HepG2 (cell line): ENCODE results near the gene DIRAS1. TPM values are rescaled to one million over a fixed set of nuclear protein-coding genes. Genes with fewer than 3 reads are reported as not detected.

ENCODE experiments used
- ATAC-seq: fragments of 200-7000 bp; cut with Tn5 transposase; 3 replicates; pipeline ENCODE4 v1.9.1; 2020; ENCODE audit warnings: mild to moderate bottlenecking, moderate library complexity
- BruUV-seq: library from RNA; stranded (reverse); fragments of 400-500 nt; replicated peaks from 2 replicates; lab custom pipeline; 2021; lab: Mats Ljungman, UMichigan
- CTCF ChIA-PET: fragments of 300-600 bp; formaldehyde crosslinking; extraction: SDS; loops from one replicate; lab custom pipeline; 2021; ENCODE audit warnings: low total read pairs, inconsistent platforms, low intra/inter-chr PET ratio; lab: Yijun Ruan, JAX
- POLR2A ChIA-PET: fragments of 350-600 bp; sonication (Branson Sonifier 250); formaldehyde crosslinking; loops from one replicate; lab custom pipeline; 2020; ENCODE audit warnings: antibody characterized with exemption, inconsistent platforms; lab: Yijun Ruan, JAX
- DNase-seq: peaks from one replicate; pipeline ENCODE4 v3.0.0-alpha.2; 2015; ENCODE audit warnings: low spot score
- FAIRE-seq: peaks from 3 replicates; lab custom pipeline; 2011; peaks lifted over from hg19 to GRCh38; lab: Jason Lieb, UNC
- H2AFZ ChIP-seq: one replicate; pipeline ENCODE4 v1.6.1; 2011; ENCODE audit warnings: low read length, inconsistent platforms
- H3K27ac ChIP-seq: fragments of 300-600 bp; 3 replicates; pipeline ENCODE4 v1.8.0; 2011; ENCODE audit warnings: mixed run types, mild to moderate bottlenecking, mixed read lengths, low read length, inconsistent platforms; ENCODE audit not compliant: insufficient read depth; ENCODE audit errors: extremely low read length
- H3K27me3 ChIP-seq, 2 experiments: fragments of 200-600 bp in 1 of 2; 2 replicates in 1 of 2; 3 replicates in 1 of 2; pipeline versions ENCODE4 v1.6.0 to v1.8.0; 2011; ENCODE audit warnings: low read length in 2 of 2, mild to moderate bottlenecking in 2 of 2, moderate library complexity in 2 of 2, inconsistent platforms in 1 of 2; ENCODE audit not compliant: insufficient read depth in 2 of 2, control insufficient read depth in 1 of 2
- H3K36me3 ChIP-seq, 2 experiments: fragments of 200-600 bp in 1 of 2; replicated peaks in 1 of 2; 2 replicates in 1 of 2; 3 replicates in 1 of 2; pipeline versions ENCODE4 v1.5.1 to v1.8.0; 2011; ENCODE audit warnings: low read length in 2 of 2, inconsistent platforms in 1 of 2; ENCODE audit not compliant: insufficient read depth in 2 of 2, control insufficient read depth in 1 of 2
- H3K4me1 ChIP-seq: 2 replicates; pipeline ENCODE4 v1.5.1; 2012; ENCODE audit warnings: low read length, inconsistent platforms; ENCODE audit not compliant: insufficient read depth
- H3K4me2 ChIP-seq: 2 replicates; pipeline ENCODE4 v1.6.0; 2011; ENCODE audit warnings: low read depth, low read length, inconsistent platforms
- H3K4me3 ChIP-seq, 3 experiments: fragments of 200-600 bp in 1 of 3; sonication (generic), shearing (Covaris generic) in 1 of 3; replicated peaks in 1 of 3; 2 replicates each; pipeline ENCODE4 v1.5.1; 2011 to 2016; ENCODE audit warnings: low read length in 3 of 3, inconsistent platforms in 2 of 3, low read depth in 2 of 3, mild to moderate bottlenecking in 2 of 3, control low read depth in 1 of 3, mixed read lengths in 1 of 3; ENCODE audit not compliant: insufficient read depth in 1 of 3
- H3K79me2 ChIP-seq: one replicate; pipeline ENCODE4 v1.6.1; 2011; ENCODE audit warnings: low read length, inconsistent platforms; ENCODE audit not compliant: insufficient read depth
- H3K9ac ChIP-seq: 2 replicates; pipeline ENCODE4 v1.6.0; 2011; ENCODE audit warnings: mild to moderate bottlenecking, low read depth, low read length, inconsistent platforms; ENCODE audit not compliant: insufficient read depth
- H3K9me3 ChIP-seq: 2 replicates; pipeline ENCODE4 v1.5.1; 2012; ENCODE audit warnings: mild to moderate bottlenecking, low read length
- H4K20me1 ChIP-seq: 2 replicates; pipeline ENCODE4 v1.6.0; 2011; ENCODE audit warnings: inconsistent platforms, mild to moderate bottlenecking, low read length, moderate library complexity; ENCODE audit not compliant: insufficient read depth
- FOXO1 ChIP-seq: sonication (generic); formaldehyde crosslinking; IDR thresholded peaks from 2 replicates; pipeline ENCODE4 v1.4.0; 2020; ENCODE audit warnings: missing genetic modification reagents
- SMAD1 ChIP-seq: sonication (generic); formaldehyde crosslinking; IDR thresholded peaks from 2 replicates; pipeline ENCODE4 v1.4.0; 2020; ENCODE audit warnings: missing genetic modification reagents, low read depth, mild to moderate bottlenecking, borderline replicate concordance
- ZBTB1 ChIP-seq: sonication (generic); formaldehyde crosslinking; IDR thresholded peaks from 2 replicates; pipeline ENCODE4 v1.4.0; 2020; ENCODE audit warnings: missing genetic modification reagents, borderline replicate concordance
- ZNF567 ChIP-seq: sonication (generic); formaldehyde crosslinking; IDR thresholded peaks from 2 replicates; pipeline ENCODE4 v1.8.1; 2023; ENCODE audit warnings: mild to moderate bottlenecking, missing genetic modification reagents, borderline replicate concordance
- WGBS: methylation state at CpG from one replicate; pipeline ENCODE4 v1.1.6; 2017; ENCODE audit warnings: low lambda C conversion rate; 5-methylcytosine and 5-hydroxymethylcytosine counted together
- in situ Hi-C: cut with HindIII; loops from 2 replicates; pipeline ENCODE4 v1.10.0; 2017; ENCODE audit warnings: low pct_unique_long_range_greater_than_20kb; ENCODE audit not compliant: extremely low pct_ligation_motif_present
- intact Hi-C: fragments of 100-400 bp; cut with micrococcal nuclease; formaldehyde crosslinking; loops from one replicate; pipeline ENCODE4 v1.10.0; 2022; ENCODE audit not compliant: unreplicated experiment
- polyA plus RNA-seq, 8 experiments: library from polyadenylated mRNA; depleted of rRNA in 3 of 8; stranded (reverse) in 7 of 8; unstranded in 1 of 8; fragments of >200 nt; fragmentation: Illumina TruSeq in 4 of 8; extraction: Trizol in 4 of 8; gene quantifications; 2 replicates each; pipeline versions ENCODE4 v1.2.1 to v1.2.3, GENCODE V29; 2011 to 2016; ENCODE audit warnings: low read depth in 4 of 8, missing spikeins in 1 of 8, mixed read lengths in 1 of 8; ENCODE audit not compliant: insufficient read depth in 1 of 8
- total RNA-seq, 5 experiments: library from RNA; depleted of rRNA; stranded (reverse); fragments of >200 nt; fragmentation: Illumina TruSeq; extraction: Trizol; gene quantifications; 2 replicates each; pipeline ENCODE4 v1.2.3, GENCODE V29; 2016; ENCODE audit warnings: low read depth in 1 of 5
- TF ChIP-seq, protein P1 (sequence below): sonication (generic); formaldehyde crosslinking; IDR thresholded peaks from 2 replicates; pipeline ENCODE4 v1.4.0; 2020; ENCODE audit warnings: mild to moderate bottlenecking, missing genetic modification reagents
- TF ChIP-seq, protein P2 (sequence below): sonication (generic); formaldehyde crosslinking; IDR thresholded peaks from 2 replicates; pipeline ENCODE4 v1.8.0; 2022; ENCODE audit warnings: missing genetic modification reagents, low read depth, mild to moderate bottlenecking, borderline replicate concordance
- TF ChIP-seq, protein P3 (sequence below): sonication (generic); formaldehyde crosslinking; IDR thresholded peaks from 2 replicates; pipeline ENCODE4 v1.4.0; 2020; ENCODE audit warnings: missing genetic modification reagents, borderline replicate concordance

Gene DIRAS1
- total and polyA plus RNA-seq, 2 of the 13 experiments (the other 11 are each of a cell fraction or from before 2014, with no cell fraction given): 0.97 to 1.8 TPM

DNA sequence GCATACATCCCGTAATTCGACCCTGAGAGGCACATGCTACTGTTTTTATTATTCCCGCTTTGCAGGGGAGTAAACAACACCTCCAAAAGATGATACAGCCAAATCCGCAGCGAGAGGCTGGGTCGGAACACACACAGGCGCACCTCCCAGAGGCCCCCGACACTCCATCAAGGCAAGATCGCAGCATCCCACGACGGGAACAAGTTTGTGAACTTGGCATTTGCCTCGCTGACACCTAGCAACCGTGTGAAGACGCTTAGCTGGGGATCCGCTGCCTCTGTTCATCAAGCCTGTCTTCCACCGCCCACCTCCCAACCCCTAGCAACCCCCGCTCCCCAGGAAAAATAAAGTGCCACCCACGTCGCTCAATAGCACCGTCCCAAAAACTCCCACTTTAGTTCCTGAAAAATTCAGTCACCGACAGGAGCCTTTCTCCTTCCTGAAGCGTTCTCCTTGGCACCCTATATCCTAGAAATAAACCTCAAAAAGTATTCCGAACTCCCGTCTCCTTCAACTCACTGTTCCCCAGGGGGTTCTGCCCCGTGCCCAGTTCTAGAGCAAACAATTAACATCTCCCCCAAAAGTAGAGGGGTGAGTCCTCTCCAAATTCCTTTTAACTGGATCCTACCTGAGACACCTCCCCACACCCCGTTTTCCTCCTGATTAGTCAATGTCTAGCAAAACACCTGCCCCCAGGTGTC lies 20.4 kb downstream of the DIRAS1 start:
- ATAC-seq (no peak), DNase-seq (no peak), FAIRE-seq (no peak)
- Histone ChIP-seq H3K4me3 (no peak overlapping the region), H4K20me1 (no peaks in the 10 kb centered on the region), H3K79me2 (no peaks in the 10 kb centered on the region), H3K9ac (no peak overlapping the region), H3K36me3 (no peaks in the 10 kb centered on the region), H3K9me3 (no peaks in the 10 kb centered on the region), H3K4me2 (no peak overlapping the region), H2AFZ (no peak overlapping the region), H3K4me1 (peaks cover 36% of the 10 kb centered on the region), H3K27ac (no peak overlapping the region), H3K27me3 (no peaks in the 10 kb centered on the region; a peak in 1 of 5 replicates)
- in situ Hi-C loops: no loop called here
- CTCF ChIA-PET: no interaction called here
- 87% methylated on average over 25 of the region's 26 CpGs for WGBS
- no peak for TF ChIP-seq ZBTB1 (CRISPR knock-in tag)
- TF ChIP-seq, protein P1, sequence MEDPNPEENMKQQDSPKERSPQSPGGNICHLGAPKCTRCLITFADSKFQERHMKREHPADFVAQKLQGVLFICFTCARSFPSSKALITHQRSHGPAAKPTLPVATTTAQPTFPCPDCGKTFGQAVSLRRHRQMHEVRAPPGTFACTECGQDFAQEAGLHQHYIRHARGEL: no peak
- TF ChIP-seq SMAD1 (CRISPR knock-in tag): no peak
- TF ChIP-seq ZNF567: no peak
- TF ChIP-seq, protein P2, sequence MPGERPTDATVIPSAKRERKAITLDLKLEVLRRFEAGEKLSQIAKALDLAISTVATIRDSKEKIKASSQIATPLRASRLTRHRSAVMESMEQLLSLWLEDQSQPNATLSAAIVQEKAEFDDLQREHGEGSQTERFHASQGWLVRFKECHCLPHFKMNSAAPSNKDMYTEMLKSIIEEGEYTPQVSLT (CRISPR knock-in tag): no peak
- TF ChIP-seq, protein P3, sequence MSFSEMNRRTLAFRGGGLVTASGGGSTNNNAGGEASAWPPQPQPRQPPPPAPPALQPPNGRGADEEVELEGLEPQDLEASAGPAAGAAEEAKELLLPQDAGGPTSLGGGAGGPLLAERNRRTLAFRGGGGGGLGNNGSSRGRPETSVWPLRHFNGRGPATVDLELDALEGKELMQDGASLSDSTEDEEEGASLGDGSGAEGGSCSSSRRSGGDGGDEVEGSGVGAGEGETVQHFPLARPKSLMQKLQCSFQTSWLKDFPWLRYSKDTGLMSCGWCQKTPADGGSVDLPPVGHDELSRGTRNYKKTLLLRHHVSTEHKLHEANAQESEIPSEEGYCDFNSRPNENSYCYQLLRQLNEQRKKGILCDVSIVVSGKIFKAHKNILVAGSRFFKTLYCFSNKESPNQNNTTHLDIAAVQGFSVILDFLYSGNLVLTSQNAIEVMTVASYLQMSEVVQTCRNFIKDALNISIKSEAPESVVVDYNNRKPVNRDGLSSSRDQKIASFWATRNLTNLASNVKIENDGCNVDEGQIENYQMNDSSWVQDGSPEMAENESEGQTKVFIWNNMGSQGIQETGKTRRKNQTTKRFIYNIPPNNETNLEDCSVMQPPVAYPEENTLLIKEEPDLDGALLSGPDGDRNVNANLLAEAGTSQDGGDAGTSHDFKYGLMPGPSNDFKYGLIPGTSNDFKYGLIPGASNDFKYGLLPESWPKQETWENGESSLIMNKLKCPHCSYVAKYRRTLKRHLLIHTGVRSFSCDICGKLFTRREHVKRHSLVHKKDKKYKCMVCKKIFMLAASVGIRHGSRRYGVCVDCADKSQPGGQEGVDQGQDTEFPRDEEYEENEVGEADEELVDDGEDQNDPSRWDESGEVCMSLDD (CRISPR knock-in tag): no peak
- no peak for TF ChIP-seq FOXO1 (CRISPR knock-in tag)
- POLR2A ChIA-PET: interaction anchor here (3.6 kb wide), 1 partner anchor 15 kb away, joined by 28 read pairs; no protein-coding TSS in a partner anchor
- intact Hi-C loops: loop anchor here (5.0 kb wide), 1 partner anchor 606 kb away; no protein-coding TSS in a partner anchor
- TSS peak; percentile 59 for BruUV-seq
